Caco-2 (cell line): ENCODE measurements around the gene NCMAP. TPM values are rescaled to one million over a fixed set of nuclear protein-coding genes. Genes with fewer than 3 reads are reported as not detected.

Experiments used
- BruUV-seq: library from RNA; stranded (reverse); fragments of 400-500 nt; replicated peaks from 2 replicates; lab custom pipeline; 2021; lab: Mats Ljungman, UMichigan
- CTCF ChIA-PET: fragments of 300-600 bp; sonication (Branson Sonifier 250); formaldehyde crosslinking; loops from one replicate; lab custom pipeline; 2022; ENCODE audit warnings: antibody characterized with exemption; lab: Charles Lee
- POLR2A ChIA-PET: fragments of 300-600 bp; sonication (Branson Sonifier 250); formaldehyde crosslinking; loops from one replicate; lab custom pipeline; 2022; ENCODE audit warnings: antibody characterized with exemption; lab: Charles Lee
- DNase-seq, 2 experiments: peaks; one replicate each; pipeline versions ENCODE4 v3.0.0 to v3.0.0-alpha.2; 2020 to 2022
- H3K27me3 ChIP-seq: replicated peaks from 2 replicates; pipeline ENCODE4 v1.6.0; 2011; ENCODE audit warnings: low read length; ENCODE audit not compliant: control insufficient read depth, insufficient read depth
- H3K36me3 ChIP-seq: 2 replicates; pipeline ENCODE4 v1.5.1; 2011; ENCODE audit warnings: low read length; ENCODE audit not compliant: control insufficient read depth, insufficient read depth
- H3K4me1 ChIP-seq: fragments of 250-450 bp; sonication (Bioruptor Pico); 2 replicates; pipeline ENCODE4 v1.5.1; 2020; ENCODE audit warnings: mild to moderate bottlenecking
- H3K4me3 ChIP-seq: 2 replicates; pipeline ENCODE4 v1.5.1; 2011; ENCODE audit warnings: low read depth, mild to moderate bottlenecking, control low read depth, low read length
- H3K9me3 ChIP-seq: fragments of 250-450 bp; sonication (Bioruptor Pico); 2 replicates; pipeline ENCODE4 v1.5.1; 2020; ENCODE audit warnings: mild to moderate bottlenecking, moderate library complexity
- H3K27ac Mint-ChIP-seq: one replicate; pipeline ENCODE4 v1.8.0; 2022; ENCODE audit warnings: mixed read lengths; ENCODE audit not compliant: unreplicated experiment
- H3K27me3 Mint-ChIP-seq: one replicate; pipeline ENCODE4 v1.8.0; 2022; ENCODE audit warnings: mixed read lengths; ENCODE audit not compliant: insufficient read depth, unreplicated experiment
- H3K36me3 Mint-ChIP-seq: one replicate; pipeline ENCODE4 v1.8.0; 2022; ENCODE audit warnings: mild to moderate bottlenecking, mixed read lengths; ENCODE audit not compliant: insufficient read depth, unreplicated experiment
- H3K4me1 Mint-ChIP-seq: one replicate; pipeline ENCODE4 v1.8.0; 2022; ENCODE audit warnings: low read depth, mixed read lengths; ENCODE audit not compliant: unreplicated experiment
- H3K4me3 Mint-ChIP-seq: one replicate; pipeline ENCODE4 v1.8.0; 2022; ENCODE audit warnings: mild to moderate bottlenecking, moderate library complexity, mixed read lengths; ENCODE audit not compliant: unreplicated experiment
- H3K9me3 Mint-ChIP-seq: one replicate; pipeline ENCODE4 v1.8.0; 2022; ENCODE audit warnings: mixed read lengths; ENCODE audit not compliant: unreplicated experiment
- intact Hi-C: fragments of 100-400 bp; cut with micrococcal nuclease; formaldehyde crosslinking; loops from one replicate; pipeline ENCODE4 v1.10.0; 2022; ENCODE audit not compliant: unreplicated experiment
- total RNA-seq: library from RNA; stranded (reverse); gene quantifications from 2 replicates; pipeline ENCODE4 v1.2.3, GENCODE V29; 2022
- TF ChIP-seq, protein P1 (sequence below), 2 experiments: fragments of 200-600 bp in 1 of 2; IDR thresholded peaks; 1 replicate in 1 of 2; 2 replicates in 1 of 2; pipeline versions ENCODE4 v1.5.1 to v1.8.0; 2011 to 2022; ENCODE audit warnings: antibody characterized with exemption in 1 of 2, control low read depth in 1 of 2, inconsistent platforms in 1 of 2, low read depth in 1 of 2, low read length in 1 of 2, mild to moderate bottlenecking in 1 of 2, moderate library complexity in 1 of 2; ENCODE audit not compliant: insufficient read depth in 1 of 2, severe bottlenecking in 1 of 2, unreplicated experiment in 1 of 2

The NCMAP gene
- total RNA-seq, 1 experiment from 2014 or later, result 0.43 TPM

DNA sequence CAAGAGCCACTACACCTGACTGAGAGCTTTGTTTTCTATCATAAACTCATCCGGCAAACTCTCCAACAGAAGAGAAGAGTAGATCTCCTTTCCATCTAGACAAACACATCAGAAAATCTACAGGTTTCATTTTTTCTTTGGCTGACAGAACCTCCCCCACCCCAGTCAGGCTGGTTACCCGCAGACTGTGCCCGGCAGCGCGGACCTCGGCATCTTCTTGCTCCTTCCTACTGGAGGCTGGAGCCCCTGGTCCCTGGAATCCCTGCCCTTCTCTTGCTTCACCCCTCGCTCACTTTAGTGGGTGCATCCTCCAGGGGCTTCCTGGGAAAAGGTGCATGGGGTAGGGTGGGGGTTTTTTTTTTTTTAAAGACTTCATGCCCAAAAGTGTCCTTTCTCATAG is 23.0 kb downstream of the NCMAP start:
- CTCF ChIA-PET, result interaction anchor here (0.7 kb wide), 2 partner anchors 78 to 215 kb away, joined by 5 to 6 read pairs; no protein-coding TSS in a partner anchor

DNA sequence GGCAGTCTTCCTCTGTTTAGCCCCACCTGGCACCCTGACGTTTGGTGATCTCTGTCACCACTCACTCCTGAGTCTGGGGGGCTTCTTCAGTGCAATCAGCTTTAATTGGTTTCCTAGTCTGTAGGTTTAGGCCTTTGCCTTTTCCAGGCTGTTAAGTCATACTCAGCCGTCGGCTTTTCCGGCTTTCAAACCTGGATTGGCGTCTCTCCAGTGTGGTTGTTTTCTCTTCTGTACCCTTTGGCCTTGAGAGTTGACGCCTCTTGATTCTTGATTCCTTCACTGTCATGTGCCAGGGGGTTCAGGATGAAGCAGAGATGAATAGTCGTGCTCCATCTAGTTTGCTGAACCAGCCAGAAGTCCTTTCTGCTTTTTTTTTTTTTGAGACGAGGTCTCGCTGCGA is 24.9 kb downstream of the NCMAP start:
- Mint-ChIP-seq H3K27me3 (no peaks in the 10 kb centered on the region), H3K4me1 (no peaks in the 10 kb centered on the region), H3K27ac (no peak overlapping the region), H3K9me3 (no peaks in the 10 kb centered on the region), H3K4me3 (no peak overlapping the region), H3K36me3 (no peaks in the 10 kb centered on the region)
- no peaks in the 10 kb centered on the region for H3K9me3 ChIP-seq
- H3K4me3 ChIP-seq, result no peak overlapping the region
- H3K27me3 ChIP-seq, result no peaks in the 10 kb centered on the region
- no TSS peak for BruUV-seq
- no peaks in the 10 kb centered on the region for H3K4me1 ChIP-seq
- no peak for DNase-seq
- intact Hi-C loops, result no loop called here
- H3K36me3 ChIP-seq, result no peaks in the 10 kb centered on the region
- TF ChIP-seq, protein P1, sequence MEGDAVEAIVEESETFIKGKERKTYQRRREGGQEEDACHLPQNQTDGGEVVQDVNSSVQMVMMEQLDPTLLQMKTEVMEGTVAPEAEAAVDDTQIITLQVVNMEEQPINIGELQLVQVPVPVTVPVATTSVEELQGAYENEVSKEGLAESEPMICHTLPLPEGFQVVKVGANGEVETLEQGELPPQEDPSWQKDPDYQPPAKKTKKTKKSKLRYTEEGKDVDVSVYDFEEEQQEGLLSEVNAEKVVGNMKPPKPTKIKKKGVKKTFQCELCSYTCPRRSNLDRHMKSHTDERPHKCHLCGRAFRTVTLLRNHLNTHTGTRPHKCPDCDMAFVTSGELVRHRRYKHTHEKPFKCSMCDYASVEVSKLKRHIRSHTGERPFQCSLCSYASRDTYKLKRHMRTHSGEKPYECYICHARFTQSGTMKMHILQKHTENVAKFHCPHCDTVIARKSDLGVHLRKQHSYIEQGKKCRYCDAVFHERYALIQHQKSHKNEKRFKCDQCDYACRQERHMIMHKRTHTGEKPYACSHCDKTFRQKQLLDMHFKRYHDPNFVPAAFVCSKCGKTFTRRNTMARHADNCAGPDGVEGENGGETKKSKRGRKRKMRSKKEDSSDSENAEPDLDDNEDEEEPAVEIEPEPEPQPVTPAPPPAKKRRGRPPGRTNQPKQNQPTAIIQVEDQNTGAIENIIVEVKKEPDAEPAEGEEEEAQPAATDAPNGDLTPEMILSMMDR (IDR thresholded peaks at IDR 0.05; ENCODE audit: insufficient read depth in 1 of 2, low read depth in 1 of 2, low read length in 1 of 2, severe bottlenecking in 1 of 2, unreplicated experiment in 1 of 2), result no peak
- POLR2A ChIA-PET, result no interaction called here
- CTCF ChIA-PET, result no interaction called here

More for the DNA sequence above, 23.0 kb downstream of the NCMAP start:
- H3K27me3 Mint-ChIP-seq, result no peaks in the 10 kb centered on the region
- Histone ChIP-seq H3K4me1 (no peaks in the 10 kb centered on the region), H3K36me3 (no peaks in the 10 kb centered on the region), H3K9me3 (no peaks in the 10 kb centered on the region), H3K27me3 (no peaks in the 10 kb centered on the region), H3K4me3 (no peak overlapping the region)
- no TSS peak for BruUV-seq
- H3K4me1 Mint-ChIP-seq, result no peaks in the 10 kb centered on the region
- H3K4me3 Mint-ChIP-seq, result no peak overlapping the region
- no peak overlapping the region for H3K27ac Mint-ChIP-seq
- intact Hi-C loops, result no loop called here
- TF ChIP-seq, protein P1 (IDR thresholded peaks at IDR 0.05; ENCODE audit: insufficient read depth in 1 of 2, low read depth in 1 of 2, low read length in 1 of 2, severe bottlenecking in 1 of 2, unreplicated experiment in 1 of 2), result no peak
- H3K9me3 Mint-ChIP-seq, result no peaks in the 10 kb centered on the region
- no peak for DNase-seq
- no peaks in the 10 kb centered on the region for H3K36me3 Mint-ChIP-seq
- POLR2A ChIA-PET, result no interaction called here

DNA sequence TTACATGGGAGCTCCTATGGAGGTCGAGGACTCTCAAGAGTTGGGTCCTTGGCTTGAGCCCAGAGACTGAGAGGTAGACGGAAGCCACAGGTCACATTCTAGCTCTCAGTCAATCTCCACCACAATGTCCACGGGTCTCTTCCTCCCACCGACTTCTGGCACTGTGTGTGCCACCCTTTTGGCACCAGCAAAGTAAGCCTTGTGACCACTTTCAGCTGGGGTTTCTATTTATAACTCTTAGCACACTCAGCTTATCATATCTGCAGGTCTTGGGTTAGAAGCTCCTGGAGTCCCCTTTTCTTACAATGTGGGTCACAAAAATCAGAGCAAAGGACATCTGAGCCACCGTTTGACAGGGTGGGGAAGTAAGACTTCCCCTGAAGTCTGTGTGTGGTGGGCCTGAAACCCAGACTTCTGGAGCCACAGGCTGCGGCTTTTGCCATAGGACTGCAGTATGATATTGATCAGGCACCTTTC is 28.3 kb downstream of the NCMAP start:
- Mint-ChIP-seq H3K4me1 (no peaks in the 10 kb centered on the region), H3K9me3 (no peaks in the 10 kb centered on the region), H3K36me3 (no peaks in the 10 kb centered on the region), H3K27me3 (no peaks in the 10 kb centered on the region), H3K27ac (no peak overlapping the region), H3K4me3 (no peak overlapping the region)
- no TSS peak for BruUV-seq
- CTCF ChIA-PET, result no interaction called here
- Histone ChIP-seq H3K4me1 (no peaks in the 10 kb centered on the region), H3K27me3 (no peaks in the 10 kb centered on the region), H3K4me3 (no peak overlapping the region), H3K9me3 (no peaks in the 10 kb centered on the region), H3K36me3 (no peaks in the 10 kb centered on the region)
- DNase-seq, result no peak
- POLR2A ChIA-PET, result no interaction called here
- TF ChIP-seq, protein P1 (IDR thresholded peaks at IDR 0.05; ENCODE audit: insufficient read depth in 1 of 2, low read depth in 1 of 2, low read length in 1 of 2, severe bottlenecking in 1 of 2, unreplicated experiment in 1 of 2), result no peak
- intact Hi-C loops, result no loop called here
